K562 (cell line): ENCODE results near the gene MYOCD. TPM values are rescaled to one million over a fixed set of nuclear protein-coding genes. Genes with fewer than 3 reads are reported as not detected.

Experiments
- ATAC-seq: fragments of 200-7000 bp; cut with Tn5 transposase; 3 replicates; pipeline ENCODE4 v1.9.1; 2020; ENCODE audit warnings: moderate library complexity
- BruUV-seq: library from RNA; stranded (reverse); fragments of 400-500 nt; replicated peaks from 2 replicates; lab custom pipeline; 2021; lab: Mats Ljungman, UMichigan
- CTCF ChIA-PET: fragments of 300-600 bp; formaldehyde crosslinking; extraction: SDS; loops from one replicate; lab custom pipeline; 2021; ENCODE audit warnings: low intra/inter-chr PET ratio; lab: Yijun Ruan, JAX
- POLR2A ChIA-PET: fragments of 300-600, 350-650 bp; sonication (Branson Sonifier 250); formaldehyde crosslinking; extraction: SDS; loops from one replicate; lab custom pipeline; 2021; ENCODE audit warnings: antibody characterized with exemption, inconsistent platforms; lab: Yijun Ruan, JAX
- DNase-seq, 4 experiments: peaks; one replicate each; pipeline versions ENCODE4 v3.0.0 to v3.0.0-alpha.2; 2011 to 2018; ENCODE audit warnings: low spot score in 3 of 4, mixed read lengths in 3 of 4; ENCODE audit errors: extremely low read depth in 1 of 4
- FAIRE-seq: peaks from 2 replicates; lab custom pipeline; 2011; peaks lifted over from hg19 to GRCh38; lab: Jason Lieb, UNC
- H2AFZ ChIP-seq: 2 replicates; pipeline ENCODE4 v1.6.0; 2011; ENCODE audit warnings: low read depth, low read length, control low read depth, inconsistent platforms
- H3K27ac ChIP-seq: fragments of 200-600 bp; 3 replicates; pipeline ENCODE4 v1.8.0; 2011; ENCODE audit warnings: low read depth, mild to moderate bottlenecking, control low read depth, inconsistent platforms, low read length, moderate library complexity, mixed read lengths; ENCODE audit errors: extremely low read depth
- H3K27me3 ChIP-seq, 2 experiments: fragments of 300-600 bp in 1 of 2; 2 replicates in 1 of 2; 3 replicates in 1 of 2; pipeline versions ENCODE4 v1.6.0 to v1.8.0; 2011; ENCODE audit warnings: inconsistent platforms in 2 of 2, low read length in 2 of 2, mild to moderate bottlenecking in 1 of 2, mixed read lengths in 1 of 2, moderate library complexity in 1 of 2; ENCODE audit not compliant: control insufficient read depth in 2 of 2, insufficient read depth in 2 of 2
- H3K36me3 ChIP-seq: fragments of 300-600 bp; 3 replicates; pipeline ENCODE4 v1.8.0; 2011; ENCODE audit warnings: mild to moderate bottlenecking, low read length, inconsistent platforms; ENCODE audit not compliant: control insufficient read depth, insufficient read depth
- H3K4me1 ChIP-seq, 2 experiments: fragments of 200-600 bp in 1 of 2; replicated peaks in 1 of 2; 2 replicates in 1 of 2; 3 replicates in 1 of 2; pipeline versions ENCODE4 v1.5.1 to v1.8.0; 2011; ENCODE audit warnings: inconsistent platforms in 2 of 2, low read length in 2 of 2, mild to moderate bottlenecking in 1 of 2, mixed read lengths in 1 of 2, moderate library complexity in 1 of 2; ENCODE audit not compliant: control insufficient read depth in 2 of 2, insufficient read depth in 2 of 2
- H3K4me2 ChIP-seq: 2 replicates; pipeline ENCODE4 v1.6.1; 2011; ENCODE audit warnings: low read length, control low read depth, inconsistent platforms, mixed read lengths; ENCODE audit not compliant: insufficient read depth
- H3K4me3 ChIP-seq: fragments of 200-600 bp; sonication (generic), shearing (Covaris generic); 2 replicates; pipeline ENCODE4 v1.5.1; 2016; ENCODE audit warnings: control low read depth, inconsistent platforms
- H3K79me2 ChIP-seq: fragments of 200-600 bp; 3 replicates; pipeline ENCODE4 v1.8.0; 2011; ENCODE audit warnings: low read length, inconsistent platforms; ENCODE audit not compliant: control insufficient read depth, insufficient read depth
- H3K9ac ChIP-seq, 2 experiments: 2 replicates each; pipeline versions ENCODE4 v1.6.0 to v1.6.1; 2011; ENCODE audit warnings: low read depth in 2 of 2, low read length in 2 of 2, control low read depth in 1 of 2, inconsistent platforms in 1 of 2, mild to moderate bottlenecking in 1 of 2, mixed read lengths in 1 of 2; ENCODE audit not compliant: insufficient read depth in 1 of 2
- H3K9me1 ChIP-seq: one replicate; pipeline ENCODE4 v1.6.0; 2011; ENCODE audit warnings: inconsistent platforms, mild to moderate bottlenecking, low read length, moderate library complexity; ENCODE audit not compliant: control insufficient read depth, insufficient read depth
- H3K9me3 ChIP-seq: replicated peaks from 2 replicates; pipeline ENCODE4 v1.5.1; 2011; ENCODE audit warnings: low read depth, low read length, inconsistent platforms; ENCODE audit not compliant: control insufficient read depth, insufficient read depth
- H4K20me1 ChIP-seq: replicated peaks from 2 replicates; pipeline ENCODE4 v1.6.1; 2011; ENCODE audit warnings: low read length, inconsistent platforms, mixed read lengths; ENCODE audit not compliant: control insufficient read depth, insufficient read depth
- ESRRA ChIP-seq: fragments of 450-650 bp; IDR thresholded peaks from 2 replicates; pipeline ENCODE4 v1.6.1; 2014; ENCODE audit warnings: low read depth, mild to moderate bottlenecking, moderate library complexity, borderline replicate concordance
- KLF16 ChIP-seq: IDR thresholded peaks from 2 replicates; pipeline ENCODE4 v1.6.1; 2016; ENCODE audit warnings: antibody characterized with exemption
- PML ChIP-seq: IDR thresholded peaks from 2 replicates; pipeline ENCODE4 v1.6.1; 2012; ENCODE audit warnings: low read length, inconsistent platforms
- SAFB2 ChIP-seq: fragments of 200-400 bp; formaldehyde crosslinking; IDR thresholded peaks from 2 replicates; pipeline ENCODE4 v1.6.1; 2018; ENCODE audit warnings: borderline replicate concordance, low read length, low read depth, moderate library complexity; ENCODE audit not compliant: severe bottlenecking
- ZNF133 ChIP-seq: fragments of 250-450 bp; sonication (Bioruptor Pico); IDR thresholded peaks from 2 replicates; pipeline ENCODE4 v1.4.0; 2020; ENCODE audit warnings: mild to moderate bottlenecking
- ZNF134 ChIP-seq: fragments of 250-450 bp; sonication (Bioruptor Pico); conservative IDR thresholded peaks from 2 replicates; pipeline ENCODE4 v1.4.0; 2020
- WGBS: fragments of 100-300 bp; shearing (Covaris generic); methylation state at CpG from one replicate; pipeline ENCODE4 v1.1.6; 2016; ENCODE audit warnings: low coverage, mixed read lengths; ENCODE audit not compliant: insufficient coverage; ENCODE audit errors: missing lambda C conversion rate; 5-methylcytosine and 5-hydroxymethylcytosine counted together
- in situ Hi-C: fragments of 300-500 bp; cut with MboI; formaldehyde crosslinking; loops from 4 replicates; pipeline ENCODE4 v1.15.0; 2018; ENCODE audit warnings: inconsistent platforms, mixed read lengths
- intact Hi-C: fragments of 100-400 bp; cut with micrococcal nuclease; formaldehyde crosslinking; loops from 2 replicates; pipeline ENCODE4 v1.14.2; 2022
- polyA plus RNA-seq, 8 experiments: library from polyadenylated mRNA; depleted of rRNA in 4 of 8; stranded (reverse) in 5 of 8; unstranded in 3 of 8; fragments of >200 nt; fragmentation: Nextera tagmentation in 2 of 8; fragmentation: Illumina TruSeq in 1 of 8; extraction: Ambion mirVana in 2 of 8; extraction: Trizol in 1 of 8; gene quantifications; 2 replicates each; pipeline versions ENCODE4 v1.2.1 to v1.2.3, GENCODE V29; 2011 to 2014; ENCODE audit warnings: inconsistent platforms in 1 of 8, missing spikeins in 1 of 8
- total RNA-seq, 7 experiments: library from RNA; depleted of rRNA in 6 of 7; stranded (reverse); fragments of >200 nt in 6 of 7; fragmentation: Illumina TruSeq in 2 of 7; extraction: Trizol in 2 of 7; gene quantifications; 2 replicates each; pipeline versions ENCODE4 v1.2.1 to v1.2.3, GENCODE V29; 2011 to 2021; ENCODE audit warnings: low replicate concordance in 1 of 7
- TF ChIP-seq, protein P1 (sequence below): fragments of 450-650 bp; IDR thresholded peaks from 2 replicates; pipeline ENCODE4 v1.6.1; 2018; ENCODE audit not compliant: partially characterized antibody
- TF ChIP-seq, protein P2 (sequence below): fragments of 450-650 bp; formaldehyde crosslinking; IDR thresholded peaks from 2 replicates; pipeline ENCODE4 v1.4.0; 2022; ENCODE audit warnings: mild to moderate bottlenecking, moderate library complexity
- TF ChIP-seq, protein P3 (sequence below): fragments of 450-650 bp; IDR thresholded peaks from 2 replicates; pipeline ENCODE4 v1.6.1; 2016; ENCODE audit warnings: low read depth

The MYOCD gene
- total and polyA plus RNA-seq, 9 of the 15 experiments (the other 6 are each of a cell fraction or from before 2014, with no cell fraction given), result not detected

GRCh38 chr17:12680993-12681392, 15.3 kb downstream of the MYOCD start:
- no peaks in the 10 kb centered on the region for H3K79me2 ChIP-seq
- H3K9me1 ChIP-seq, result no peaks in the 10 kb centered on the region
- no peak overlapping the region for H3K4me2 ChIP-seq
- peaks cover 0 to 5% of the 10 kb centered on the region in 2 experiments; a peak in 1 of 5 replicates for H3K27me3 ChIP-seq
- ATAC-seq, result no peak
- FAIRE-seq, result no peak
- no peak overlapping the region for H3K27ac ChIP-seq
- ChIA-PET CTCF (no interaction called here), POLR2A (no interaction called here)
- BruUV-seq, result no TSS peak
- WGBS, result 4% methylated on average over 5 of the region's 5 CpGs
- no peak overlapping the region for H2AFZ ChIP-seq
- H3K4me1 ChIP-seq, result no peaks in the 10 kb centered on the region; a peak in 1 of 5 replicates
- intact Hi-C loops (no loop called here), in situ Hi-C loops (no loop called here)
- H3K9ac ChIP-seq, result no peak overlapping the region
- H3K36me3 ChIP-seq, result no peaks in the 10 kb centered on the region
- no peak for DNase-seq
- H4K20me1 ChIP-seq, result no peaks in the 10 kb centered on the region
- no peak overlapping the region for H3K4me3 ChIP-seq
- H3K9me3 ChIP-seq, result no peaks in the 10 kb centered on the region
- TF ChIP-seq ZNF133 (CRISPR knock-in tag) (no peak), ESRRA (no peak), PML (no peak), KLF16 (no peak), SAFB2 (no peak), ZNF134 (no peak)
- TF ChIP-seq, protein P1, sequence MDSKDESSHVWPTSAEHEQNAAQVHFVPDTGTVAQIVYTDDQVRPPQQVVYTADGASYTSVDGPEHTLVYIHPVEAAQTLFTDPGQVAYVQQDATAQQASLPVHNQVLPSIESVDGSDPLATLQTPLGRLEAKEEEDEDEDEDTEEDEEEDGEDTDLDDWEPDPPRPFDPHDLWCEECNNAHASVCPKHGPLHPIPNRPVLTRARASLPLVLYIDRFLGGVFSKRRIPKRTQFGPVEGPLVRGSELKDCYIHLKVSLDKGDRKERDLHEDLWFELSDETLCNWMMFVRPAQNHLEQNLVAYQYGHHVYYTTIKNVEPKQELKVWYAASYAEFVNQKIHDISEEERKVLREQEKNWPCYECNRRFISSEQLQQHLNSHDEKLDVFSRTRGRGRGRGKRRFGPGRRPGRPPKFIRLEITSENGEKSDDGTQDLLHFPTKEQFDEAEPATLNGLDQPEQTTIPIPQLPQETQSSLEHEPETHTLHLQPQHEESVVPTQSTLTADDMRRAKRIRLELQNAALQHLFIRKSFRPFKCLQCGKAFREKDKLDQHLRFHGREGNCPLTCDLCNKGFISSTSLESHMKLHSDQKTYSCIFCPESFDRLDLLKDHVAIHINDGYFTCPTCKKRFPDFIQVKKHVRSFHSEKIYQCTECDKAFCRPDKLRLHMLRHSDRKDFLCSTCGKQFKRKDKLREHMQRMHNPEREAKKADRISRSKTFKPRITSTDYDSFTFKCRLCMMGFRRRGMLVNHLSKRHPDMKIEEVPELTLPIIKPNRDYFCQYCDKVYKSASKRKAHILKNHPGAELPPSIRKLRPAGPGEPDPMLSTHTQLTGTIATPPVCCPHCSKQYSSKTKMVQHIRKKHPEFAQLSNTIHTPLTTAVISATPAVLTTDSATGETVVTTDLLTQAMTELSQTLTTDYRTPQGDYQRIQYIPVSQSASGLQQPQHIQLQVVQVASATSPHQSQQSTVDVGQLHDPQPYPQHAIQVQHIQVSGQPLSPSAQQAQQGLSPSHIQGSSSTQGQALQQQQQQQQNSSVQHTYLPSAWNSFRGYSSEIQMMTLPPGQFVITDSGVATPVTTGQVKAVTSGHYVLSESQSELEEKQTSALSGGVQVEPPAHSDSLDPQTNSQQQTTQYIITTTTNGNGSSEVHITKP, result no peak
- TF ChIP-seq, protein P2, sequence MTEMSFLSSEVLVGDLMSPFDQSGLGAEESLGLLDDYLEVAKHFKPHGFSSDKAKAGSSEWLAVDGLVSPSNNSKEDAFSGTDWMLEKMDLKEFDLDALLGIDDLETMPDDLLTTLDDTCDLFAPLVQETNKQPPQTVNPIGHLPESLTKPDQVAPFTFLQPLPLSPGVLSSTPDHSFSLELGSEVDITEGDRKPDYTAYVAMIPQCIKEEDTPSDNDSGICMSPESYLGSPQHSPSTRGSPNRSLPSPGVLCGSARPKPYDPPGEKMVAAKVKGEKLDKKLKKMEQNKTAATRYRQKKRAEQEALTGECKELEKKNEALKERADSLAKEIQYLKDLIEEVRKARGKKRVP (CRISPR knock-in tag), result no peak
- TF ChIP-seq, protein P3, sequence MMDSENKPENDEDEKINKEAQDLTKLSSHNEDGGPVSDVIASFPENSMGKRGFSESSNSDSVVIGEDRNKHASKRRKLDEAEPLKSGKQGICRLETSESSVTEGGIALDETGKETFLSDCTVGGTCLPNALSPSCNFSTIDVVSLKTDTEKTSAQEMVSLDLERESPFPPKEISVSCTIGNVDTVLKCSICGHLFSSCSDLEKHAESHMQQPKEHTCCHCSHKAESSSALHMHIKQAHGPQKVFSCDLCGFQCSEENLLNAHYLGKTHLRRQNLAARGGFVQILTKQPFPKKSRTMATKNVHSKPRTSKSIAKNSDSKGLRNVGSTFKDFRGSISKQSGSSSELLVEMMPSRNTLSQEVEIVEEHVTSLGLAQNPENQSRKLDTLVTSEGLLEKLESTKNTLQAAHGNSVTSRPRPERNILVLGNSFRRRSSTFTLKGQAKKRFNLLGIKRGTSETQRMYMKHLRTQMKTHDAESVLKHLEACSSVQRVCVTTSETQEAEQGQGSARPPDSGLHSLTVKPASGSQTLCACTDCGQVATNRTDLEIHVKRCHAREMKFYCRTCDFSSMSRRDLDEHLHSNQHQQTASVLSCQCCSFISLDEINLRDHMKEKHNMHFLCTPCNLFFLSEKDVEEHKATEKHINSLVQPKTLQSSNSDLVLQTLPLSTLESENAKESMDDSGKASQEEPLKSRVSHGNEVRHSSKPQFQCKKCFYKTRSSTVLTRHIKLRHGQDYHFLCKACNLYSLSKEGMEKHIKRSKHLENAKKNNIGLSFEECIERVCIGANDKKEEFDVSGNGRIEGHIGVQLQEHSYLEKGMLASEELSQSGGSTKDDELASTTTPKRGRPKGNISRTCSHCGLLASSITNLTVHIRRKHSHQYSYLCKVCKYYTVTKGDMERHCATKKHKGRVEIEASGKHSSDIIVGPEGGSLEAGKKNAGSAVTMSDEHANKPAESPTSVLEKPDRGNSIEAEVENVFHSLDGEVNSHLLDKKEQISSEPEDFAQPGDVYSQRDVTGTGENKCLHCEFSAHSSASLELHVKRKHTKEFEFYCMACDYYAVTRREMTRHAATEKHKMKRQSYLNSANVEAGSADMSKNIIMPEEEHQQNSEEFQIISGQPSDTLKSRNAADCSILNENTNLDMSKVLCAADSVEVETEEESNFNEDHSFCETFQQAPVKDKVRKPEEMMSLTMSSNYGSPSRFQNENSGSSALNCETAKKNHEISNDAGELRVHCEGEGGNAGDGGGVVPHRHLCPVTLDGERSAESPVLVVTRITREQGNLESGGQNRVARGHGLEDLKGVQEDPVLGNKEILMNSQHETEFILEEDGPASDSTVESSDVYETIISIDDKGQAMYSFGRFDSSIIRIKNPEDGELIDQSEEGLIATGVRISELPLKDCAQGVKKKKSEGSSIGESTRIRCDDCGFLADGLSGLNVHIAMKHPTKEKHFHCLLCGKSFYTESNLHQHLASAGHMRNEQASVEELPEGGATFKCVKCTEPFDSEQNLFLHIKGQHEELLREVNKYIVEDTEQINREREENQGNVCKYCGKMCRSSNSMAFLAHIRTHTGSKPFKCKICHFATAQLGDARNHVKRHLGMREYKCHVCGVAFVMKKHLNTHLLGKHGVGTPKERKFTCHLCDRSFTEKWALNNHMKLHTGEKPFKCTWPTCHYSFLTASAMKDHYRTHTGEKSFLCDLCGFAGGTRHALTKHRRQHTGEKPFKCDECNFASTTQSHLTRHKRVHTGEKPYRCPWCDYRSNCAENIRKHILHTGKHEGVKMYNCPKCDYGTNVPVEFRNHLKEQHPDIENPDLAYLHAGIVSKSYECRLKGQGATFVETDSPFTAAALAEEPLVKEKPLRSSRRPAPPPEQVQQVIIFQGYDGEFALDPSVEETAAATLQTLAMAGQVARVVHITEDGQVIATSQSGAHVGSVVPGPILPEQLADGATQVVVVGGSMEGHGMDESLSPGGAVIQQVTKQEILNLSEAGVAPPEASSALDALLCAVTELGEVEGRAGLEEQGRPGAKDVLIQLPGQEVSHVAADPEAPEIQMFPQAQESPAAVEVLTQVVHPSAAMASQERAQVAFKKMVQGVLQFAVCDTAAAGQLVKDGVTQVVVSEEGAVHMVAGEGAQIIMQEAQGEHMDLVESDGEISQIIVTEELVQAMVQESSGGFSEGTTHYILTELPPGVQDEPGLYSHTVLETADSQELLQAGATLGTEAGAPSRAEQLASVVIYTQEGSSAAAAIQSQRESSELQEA, result no peak
